Brain microvascular endothelial cell (primary cell): ENCODE data around the gene LAMA4.

Experiments used
- DNase-seq: peaks from one replicate; pipeline ENCODE4 v3.0.0-alpha.2; 2020
- H3K27ac ChIP-seq: fragments of 250-450 bp; sonication (Bioruptor Pico); 2 replicates; pipeline ENCODE4 v1.5.1; 2020; ENCODE audit warnings: mild to moderate bottlenecking, moderate library complexity
- H3K27me3 ChIP-seq: fragments of 250-450 bp; sonication (Bioruptor Pico); replicated peaks from 2 replicates; pipeline ENCODE4 v1.5.1; 2020; ENCODE audit warnings: mild to moderate bottlenecking
- H3K36me3 ChIP-seq: fragments of 250-450 bp; sonication (Bioruptor Pico); replicated peaks from 2 replicates; pipeline ENCODE4 v1.5.1; 2020; ENCODE audit warnings: mild to moderate bottlenecking
- H3K4me3 ChIP-seq: 2 replicates; pipeline ENCODE4 v1.5.1; 2011; ENCODE audit warnings: low read depth, mild to moderate bottlenecking, control low read depth, low read length, moderate library complexity
- in situ Hi-C: cut with HindIII; loops from 2 replicates; pipeline ENCODE4 v1.10.0; 2017; ENCODE audit warnings: low sequenced_read_pairs, low pct_ligation_motif_present
- TF ChIP-seq, protein P1 (sequence below): IDR thresholded peaks from 2 replicates; pipeline ENCODE4 v1.5.1; 2011; ENCODE audit warnings: low read depth, mild to moderate bottlenecking, moderate library complexity, low read length, control low read depth, inconsistent platforms; ENCODE audit errors: missing control alignments

The LAMA4 gene

DNA sequence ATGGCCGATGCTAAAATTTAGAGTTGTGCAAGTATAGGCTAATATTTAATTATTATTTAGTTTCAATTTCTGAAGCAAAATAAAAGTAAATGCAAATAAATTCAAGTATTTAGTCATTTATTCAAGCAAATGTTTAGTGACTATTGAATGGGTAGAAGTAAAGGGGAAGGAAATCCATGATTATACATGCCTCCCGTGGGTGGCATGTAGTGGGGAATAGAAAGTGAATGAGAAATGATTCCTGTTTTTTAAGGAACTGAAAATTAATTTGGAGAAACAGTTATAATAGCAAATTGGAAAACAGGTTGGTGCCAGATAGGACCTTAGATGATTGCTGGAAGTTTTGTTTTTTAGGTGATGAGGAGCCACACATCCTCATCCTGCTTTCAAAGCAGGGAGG, 131.6 kb downstream of the LAMA4 start:
- DNase-seq = no peak

GRCh38 chr6:112118034-112118433, 136.3 kb downstream of the LAMA4 start:
- peak overlapping the region; percentile 9 for H3K27ac ChIP-seq
- H3K36me3 ChIP-seq = peaks cover 64% of the 10 kb centered on the region
- TF ChIP-seq, protein P1, sequence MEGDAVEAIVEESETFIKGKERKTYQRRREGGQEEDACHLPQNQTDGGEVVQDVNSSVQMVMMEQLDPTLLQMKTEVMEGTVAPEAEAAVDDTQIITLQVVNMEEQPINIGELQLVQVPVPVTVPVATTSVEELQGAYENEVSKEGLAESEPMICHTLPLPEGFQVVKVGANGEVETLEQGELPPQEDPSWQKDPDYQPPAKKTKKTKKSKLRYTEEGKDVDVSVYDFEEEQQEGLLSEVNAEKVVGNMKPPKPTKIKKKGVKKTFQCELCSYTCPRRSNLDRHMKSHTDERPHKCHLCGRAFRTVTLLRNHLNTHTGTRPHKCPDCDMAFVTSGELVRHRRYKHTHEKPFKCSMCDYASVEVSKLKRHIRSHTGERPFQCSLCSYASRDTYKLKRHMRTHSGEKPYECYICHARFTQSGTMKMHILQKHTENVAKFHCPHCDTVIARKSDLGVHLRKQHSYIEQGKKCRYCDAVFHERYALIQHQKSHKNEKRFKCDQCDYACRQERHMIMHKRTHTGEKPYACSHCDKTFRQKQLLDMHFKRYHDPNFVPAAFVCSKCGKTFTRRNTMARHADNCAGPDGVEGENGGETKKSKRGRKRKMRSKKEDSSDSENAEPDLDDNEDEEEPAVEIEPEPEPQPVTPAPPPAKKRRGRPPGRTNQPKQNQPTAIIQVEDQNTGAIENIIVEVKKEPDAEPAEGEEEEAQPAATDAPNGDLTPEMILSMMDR = no peak
- in situ Hi-C loops = no loop called here
- no peak for DNase-seq
- H3K4me3 ChIP-seq = no peak overlapping the region
- no peaks in the 10 kb centered on the region for H3K27me3 ChIP-seq

More for the DNA sequence above, 131.6 kb downstream of the LAMA4 start:
- no peaks in the 10 kb centered on the region for H3K27me3 ChIP-seq
- in situ Hi-C loops = no loop called here
- H3K36me3 ChIP-seq = peaks cover 63% of the 10 kb centered on the region
- TF ChIP-seq, protein P1 = no peak
- no peak overlapping the region for H3K4me3 ChIP-seq
- H3K27ac ChIP-seq = no peak overlapping the region

- no peaks in the 10 kb centered on the region for H3K27me3 ChIP-seq
- peak; percentile 4 for DNase-seq
- no peak overlapping the region for H3K4me3 ChIP-seq
- peak overlapping the region; percentile 9 for H3K27ac ChIP-seq
- in situ Hi-C loops = no loop called here
- TF ChIP-seq, protein P1 = no peak
- H3K36me3 ChIP-seq = peaks cover 64% of the 10 kb centered on the region
These were observed 136.8 kb downstream of the LAMA4 start for GRCh38 chr6:112117554-112117953.

DNA sequence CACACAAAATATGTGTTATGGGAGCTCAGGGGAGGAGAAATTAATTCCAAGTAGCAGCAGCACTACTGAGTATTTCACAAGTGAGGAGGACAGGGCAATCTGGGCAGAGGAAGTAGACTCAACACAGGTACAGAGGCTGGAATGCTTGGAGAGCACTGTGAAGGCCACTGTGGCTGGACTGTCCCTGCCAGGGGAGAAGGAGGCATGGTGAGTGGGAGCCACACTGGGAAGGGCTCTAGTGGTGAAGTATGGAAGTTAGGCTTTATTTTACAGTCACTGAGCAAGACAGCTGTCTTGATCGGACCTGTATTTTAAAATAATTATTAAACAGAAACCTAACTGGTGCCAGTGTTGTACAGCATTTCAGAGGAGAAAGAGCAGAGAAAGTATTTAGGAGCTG, 138.1 kb downstream of the LAMA4 start:
- in situ Hi-C loops = no loop called here
- no peaks in the 10 kb centered on the region for H3K27me3 ChIP-seq
- H3K4me3 ChIP-seq = no peak overlapping the region
- TF ChIP-seq, protein P1 = peak; percentile 18
- no peak for DNase-seq
- H3K36me3 ChIP-seq = peaks cover 66% of the 10 kb centered on the region
- no peak overlapping the region for H3K27ac ChIP-seq

DNA sequence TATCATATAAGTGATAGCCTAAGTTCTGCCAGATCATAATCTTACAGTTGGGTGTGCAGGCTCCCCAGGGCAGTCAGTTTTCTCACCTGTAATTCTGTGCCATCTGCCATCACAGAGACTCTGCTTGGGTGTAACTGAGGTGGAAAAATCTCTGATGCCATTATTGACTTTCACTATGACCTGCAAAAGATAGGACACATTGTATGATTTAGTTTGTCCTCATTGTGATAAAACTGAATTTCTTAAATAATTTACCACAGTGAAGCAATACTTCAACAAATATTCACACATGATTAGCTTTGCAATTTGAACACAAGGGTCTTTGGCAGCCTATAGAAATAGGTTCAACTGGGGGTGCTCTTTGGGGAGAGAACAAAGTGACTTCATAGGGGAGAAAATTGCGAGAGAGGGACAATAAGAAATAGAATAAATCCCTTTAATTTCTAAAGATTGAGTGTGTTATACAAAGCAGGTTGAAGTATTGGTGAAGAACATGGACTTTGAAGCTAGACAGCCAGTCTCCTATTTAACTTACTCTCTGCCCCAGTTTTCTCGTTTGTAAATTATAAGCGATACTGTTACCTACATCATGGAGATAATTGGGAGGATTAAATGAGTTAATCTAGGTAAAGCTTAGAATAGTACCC, 139.7 kb downstream of the LAMA4 start:
- DNase-seq = no peak
- TF ChIP-seq, protein P1 = no peak
- H3K36me3 ChIP-seq = peaks cover 78% of the 10 kb centered on the region
- H3K27me3 ChIP-seq = no peaks in the 10 kb centered on the region
- H3K4me3 ChIP-seq = no peak overlapping the region
- in situ Hi-C loops = no loop called here
- H3K27ac ChIP-seq = no peak overlapping the region

DNA sequence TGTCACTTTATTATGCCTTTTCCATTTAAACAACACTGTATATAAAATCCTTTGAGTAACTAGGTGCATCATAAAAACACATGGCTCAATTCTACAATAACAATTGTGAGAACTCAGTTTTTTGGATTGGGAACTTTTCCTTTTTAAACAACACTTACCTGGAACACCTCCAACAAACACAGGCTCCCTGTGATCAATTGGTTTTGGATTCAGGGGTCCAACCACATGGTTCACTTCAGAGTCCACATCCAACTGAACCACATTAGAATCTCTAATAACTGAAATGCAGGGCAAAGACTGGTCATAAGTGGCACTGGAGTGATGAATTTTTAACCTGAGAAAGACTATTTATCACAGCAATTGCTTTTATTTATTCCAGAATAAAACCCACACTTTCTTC, 140.4 kb downstream of the LAMA4 start:
- in situ Hi-C loops = no loop called here
- Histone ChIP-seq H3K27me3 (no peaks in the 10 kb centered on the region), H3K4me3 (no peak overlapping the region), H3K36me3 (peaks cover 73% of the 10 kb centered on the region), H3K27ac (no peak overlapping the region)
- no peak for DNase-seq
- TF ChIP-seq, protein P1 = no peak
